H9 (cell line): ENCODE data around the gene BCL6B. TPM values are rescaled to one million over a fixed set of nuclear protein-coding genes. Genes with fewer than 3 reads are reported as not detected.

Experiments used
- DNase-seq: peaks from one replicate; pipeline ENCODE4 v3.0.0-alpha.2; 2017
- H2AFZ ChIP-seq: one replicate; pipeline ENCODE4 v1.6.1; 2013; ENCODE audit warnings: mild to moderate bottlenecking, low read length, control low read depth, moderate library complexity
- H2AK5ac ChIP-seq: 2 replicates; pipeline ENCODE4 v1.6.1; 2013; ENCODE audit warnings: low read length, control low read depth, mixed read lengths; ENCODE audit not compliant: insufficient read length
- H2BK120ac ChIP-seq: one replicate; pipeline ENCODE4 v1.6.1; 2013; ENCODE audit warnings: low read depth, mild to moderate bottlenecking, low read length, control low read depth, inconsistent platforms; ENCODE audit not compliant: poor library complexity, severe bottlenecking
- H2BK12ac ChIP-seq: 2 replicates; pipeline ENCODE4 v1.6.1; 2013; ENCODE audit warnings: low read length, control low read depth, mixed read lengths, low read depth; ENCODE audit not compliant: insufficient read length
- H2BK15ac ChIP-seq: 2 replicates; pipeline ENCODE4 v1.6.1; 2013; ENCODE audit warnings: low read depth, low read length, control low read depth
- H2BK20ac ChIP-seq: one replicate; pipeline ENCODE4 v1.6.1; 2013; ENCODE audit warnings: low read depth, mild to moderate bottlenecking, low read length, control low read depth, inconsistent platforms; ENCODE audit not compliant: poor library complexity, severe bottlenecking
- H2BK5ac ChIP-seq: 2 replicates; pipeline ENCODE4 v1.6.1; 2013; ENCODE audit warnings: low read length, control low read depth, mixed read lengths; ENCODE audit not compliant: insufficient read length
- H3K14ac ChIP-seq: 2 replicates; pipeline ENCODE4 v1.6.1; 2013; ENCODE audit warnings: low read length, control low read depth; ENCODE audit not compliant: insufficient read depth
- H3K18ac ChIP-seq: 2 replicates; pipeline ENCODE4 v1.6.1; 2013; ENCODE audit warnings: low read depth, mild to moderate bottlenecking, mixed read lengths, low read length, control low read depth; ENCODE audit not compliant: insufficient read length
- H3K23ac ChIP-seq: 2 replicates; pipeline ENCODE4 v1.6.1; 2013; ENCODE audit warnings: low read length, control low read depth, mixed read lengths, low read depth; ENCODE audit not compliant: insufficient read length
- H3K23me2 ChIP-seq: 2 replicates; pipeline ENCODE4 v1.6.1; 2013; ENCODE audit warnings: low read depth, mild to moderate bottlenecking, mixed read lengths, low read length, control low read depth; ENCODE audit not compliant: insufficient read length, poor library complexity, severe bottlenecking
- H3K27ac ChIP-seq: 2 replicates; pipeline ENCODE4 v1.5.1; 2013; ENCODE audit warnings: low read length, control low read depth, mixed read lengths, low read depth; ENCODE audit not compliant: insufficient read length
- H3K27me3 ChIP-seq: 2 replicates; pipeline ENCODE4 v1.6.1; 2013; ENCODE audit warnings: low read length, control low read depth, inconsistent platforms; ENCODE audit not compliant: insufficient read depth
- H3K4ac ChIP-seq: 2 replicates; pipeline ENCODE4 v1.6.1; 2013; ENCODE audit warnings: low read depth, mild to moderate bottlenecking, control low read depth, inconsistent platforms, low read length, moderate library complexity
- H3K4me1 ChIP-seq: 2 replicates; pipeline ENCODE4 v1.6.1; 2013; ENCODE audit warnings: low read length, control low read depth, inconsistent platforms; ENCODE audit not compliant: insufficient read depth
- H3K4me2 ChIP-seq: 2 replicates; pipeline ENCODE4 v1.6.1; 2013; ENCODE audit warnings: low read length, control low read depth, mixed read lengths; ENCODE audit not compliant: insufficient read length, insufficient read depth
- H3K56ac ChIP-seq: 2 replicates; pipeline ENCODE4 v1.6.1; 2013; ENCODE audit warnings: low read depth, mild to moderate bottlenecking, mixed read lengths, low read length, control low read depth; ENCODE audit not compliant: insufficient read length
- H3K79me1 ChIP-seq: 2 replicates; pipeline ENCODE4 v1.6.1; 2013; ENCODE audit warnings: low read depth, mild to moderate bottlenecking, moderate library complexity, low read length, control low read depth, inconsistent platforms; ENCODE audit not compliant: insufficient read depth, poor library complexity, severe bottlenecking
- H3K79me2 ChIP-seq: 2 replicates; pipeline ENCODE4 v1.6.1; 2013; ENCODE audit warnings: low read length, control low read depth, inconsistent platforms; ENCODE audit not compliant: insufficient read depth
- H3K9ac ChIP-seq: 2 replicates; pipeline ENCODE4 v1.6.1; 2013; ENCODE audit warnings: low read length, control low read depth, mixed read lengths; ENCODE audit not compliant: insufficient read length; ENCODE audit errors: extremely low read depth
- H3K9me3 ChIP-seq: one replicate; pipeline ENCODE4 v1.6.1; 2013; ENCODE audit warnings: low read depth, low read length, inconsistent platforms; ENCODE audit not compliant: control insufficient read depth
- H3T11ph ChIP-seq: one replicate; pipeline ENCODE4 v1.6.1; 2013; ENCODE audit warnings: mild to moderate bottlenecking, low read length, control low read depth, inconsistent platforms
- H4K20me1 ChIP-seq: one replicate; pipeline ENCODE4 v1.6.1; 2013; ENCODE audit not compliant: control insufficient read depth, insufficient read length, insufficient read depth
- H4K5ac ChIP-seq: 2 replicates; pipeline ENCODE4 v1.6.1; 2013; ENCODE audit warnings: low read depth, mild to moderate bottlenecking, mixed read lengths, low read length, control low read depth; ENCODE audit not compliant: insufficient read length
- H4K8ac ChIP-seq: replicated peaks from 2 replicates; pipeline ENCODE4 v1.6.1; 2013; ENCODE audit warnings: low read length, control low read depth, mixed read lengths, low read depth; ENCODE audit not compliant: insufficient read length
- H4K91ac ChIP-seq: 2 replicates; pipeline ENCODE4 v1.6.1; 2013; ENCODE audit warnings: low read depth, mild to moderate bottlenecking, moderate library complexity, mixed read lengths, low read length, control low read depth; ENCODE audit not compliant: insufficient read length
- H3K27ac Mint-ChIP-seq, 3 experiments: 2 replicates in 2 of 3; 3 replicates in 1 of 3; pipeline ENCODE4 v1.8.0; 2020 to 2021; ENCODE audit warnings: mixed read lengths in 3 of 3, mild to moderate bottlenecking in 1 of 3, moderate library complexity in 1 of 3
- H3K27me3 Mint-ChIP-seq: 2 replicates; pipeline ENCODE4 v1.8.0; 2021; ENCODE audit warnings: low read depth, mild to moderate bottlenecking, moderate library complexity, mixed read lengths
- H3K36me3 Mint-ChIP-seq, 3 experiments: 2 replicates in 2 of 3; 3 replicates in 1 of 3; pipeline ENCODE4 v1.8.0; 2020 to 2021; ENCODE audit warnings: low read depth in 3 of 3, mixed read lengths in 3 of 3; ENCODE audit not compliant: insufficient read depth in 1 of 3
- H3K4me1 Mint-ChIP-seq, 2 experiments: 2 replicates each; pipeline ENCODE4 v1.8.0; 2020; ENCODE audit warnings: mixed read lengths in 2 of 2
- H3K4me3 Mint-ChIP-seq, 2 experiments: 2 replicates in 1 of 2; 3 replicates in 1 of 2; pipeline ENCODE4 v1.8.0; 2020 to 2021; ENCODE audit warnings: mild to moderate bottlenecking in 2 of 2, mixed read lengths in 2 of 2, moderate library complexity in 1 of 2
- H3K9me3 Mint-ChIP-seq, 2 experiments: 2 replicates in 1 of 2; 3 replicates in 1 of 2; pipeline ENCODE4 v1.8.0; 2020; ENCODE audit warnings: mild to moderate bottlenecking in 2 of 2, mixed read lengths in 2 of 2, moderate library complexity in 1 of 2
- CTCF ChIP-seq: fragments of 200-600 bp; sonication (generic); conservative IDR thresholded peaks from 3 replicates; pipeline ENCODE4 v1.8.0; 2021; ENCODE audit warnings: antibody characterized with exemption, mild to moderate bottlenecking
- WGBS: extraction: QIAGEN DNeasy Blood & Tissue Kit; methylation state at CpG from one replicate; pipeline ENCODE4 v1.1.7; 2013; ENCODE audit warnings: missing lambda C conversion rate, low lambda C conversion rate, mixed read lengths; ENCODE audit not compliant: insufficient read length; ENCODE audit errors: extremely low coverage; 5-methylcytosine and 5-hydroxymethylcytosine counted together
- total RNA-seq: library from RNA; stranded (reverse); gene quantifications from 2 replicates; pipeline ENCODE4 v1.2.1, GENCODE V29; 2021

BCL6B gene
- total RNA-seq, 1 experiment from 2014 or later = 3.3 TPM

- Histone ChIP-seq H3T11ph (no peak overlapping the region), H2BK5ac (no peak overlapping the region), H4K20me1 (no peaks in the 10 kb centered on the region), H3K4ac (no peak overlapping the region), H2BK20ac (no peak overlapping the region), H3K9me3 (no peaks in the 10 kb centered on the region), H4K5ac (no peak overlapping the region), H3K4me2 (no peak overlapping the region), H2BK15ac (no peak overlapping the region), H2AFZ (no peak overlapping the region), H4K8ac (no peak overlapping the region), H3K23me2 (no peaks in the 10 kb centered on the region), H3K79me2 (no peaks in the 10 kb centered on the region), H2AK5ac (no peak overlapping the region), H3K79me1 (peaks cover 9% of the 10 kb centered on the region), H2BK120ac (no peak overlapping the region), H3K23ac (no peak overlapping the region), H3K27ac (no peak overlapping the region), H3K14ac (no peak overlapping the region), H3K18ac (no peak overlapping the region), H2BK12ac (no peak overlapping the region), H4K91ac (no peak overlapping the region), H3K27me3 (no peaks in the 10 kb centered on the region), H3K9ac (no peak overlapping the region), H3K56ac (no peak overlapping the region), H3K4me1 (no peaks in the 10 kb centered on the region)
- TF ChIP-seq CTCF = no peak
- no CpG with 5 or more reads among the region's 7 CpGs for WGBS
- no peaks in the 10 kb centered on the region for H3K27me3 Mint-ChIP-seq
- H3K4me3 Mint-ChIP-seq = no peak overlapping the region; a peak in 1 of 5 replicates
- DNase-seq = no peak
- H3K27ac Mint-ChIP-seq = no peak overlapping the region
- H3K4me1 Mint-ChIP-seq = no peaks in the 10 kb centered on the region
- H3K36me3 Mint-ChIP-seq = peaks cover 8 to 24% (median 18%) of the 10 kb centered on the region in 3 experiments; a peak in 6 of 7 replicates
- H3K9me3 Mint-ChIP-seq = no peaks in the 10 kb centered on the region
These were observed 17.1 kb upstream of the BCL6B start for GRCh38 chr17:7005716-7006115.
